Uterus (tissue), 2 donors: ENCODE data around the gene SCP2.

Experiments used
- POLR2A ChIP-seq, 2 donors: fragments of 450-650 bp; IDR thresholded peaks; one replicate each; pipeline ENCODE4 v1.6.1; 2016; ENCODE audit warnings: antibody characterized with exemption in 2 of 2, mild to moderate bottlenecking in 1 of 2, moderate library complexity in 1 of 2
- TF ChIP-seq, protein P1 (sequence below), 4 experiments: fragments of 200-600 bp in 2 of 4; fragments of 450-650 bp in 2 of 4; sonication (generic) in 2 of 4; IDR thresholded peaks; one replicate each; pipeline ENCODE4 v1.5.1; 2016 to 2019; ENCODE audit warnings: antibody characterized with exemption in 4 of 4, mild to moderate bottlenecking in 2 of 4, moderate library complexity in 1 of 4

DNA sequence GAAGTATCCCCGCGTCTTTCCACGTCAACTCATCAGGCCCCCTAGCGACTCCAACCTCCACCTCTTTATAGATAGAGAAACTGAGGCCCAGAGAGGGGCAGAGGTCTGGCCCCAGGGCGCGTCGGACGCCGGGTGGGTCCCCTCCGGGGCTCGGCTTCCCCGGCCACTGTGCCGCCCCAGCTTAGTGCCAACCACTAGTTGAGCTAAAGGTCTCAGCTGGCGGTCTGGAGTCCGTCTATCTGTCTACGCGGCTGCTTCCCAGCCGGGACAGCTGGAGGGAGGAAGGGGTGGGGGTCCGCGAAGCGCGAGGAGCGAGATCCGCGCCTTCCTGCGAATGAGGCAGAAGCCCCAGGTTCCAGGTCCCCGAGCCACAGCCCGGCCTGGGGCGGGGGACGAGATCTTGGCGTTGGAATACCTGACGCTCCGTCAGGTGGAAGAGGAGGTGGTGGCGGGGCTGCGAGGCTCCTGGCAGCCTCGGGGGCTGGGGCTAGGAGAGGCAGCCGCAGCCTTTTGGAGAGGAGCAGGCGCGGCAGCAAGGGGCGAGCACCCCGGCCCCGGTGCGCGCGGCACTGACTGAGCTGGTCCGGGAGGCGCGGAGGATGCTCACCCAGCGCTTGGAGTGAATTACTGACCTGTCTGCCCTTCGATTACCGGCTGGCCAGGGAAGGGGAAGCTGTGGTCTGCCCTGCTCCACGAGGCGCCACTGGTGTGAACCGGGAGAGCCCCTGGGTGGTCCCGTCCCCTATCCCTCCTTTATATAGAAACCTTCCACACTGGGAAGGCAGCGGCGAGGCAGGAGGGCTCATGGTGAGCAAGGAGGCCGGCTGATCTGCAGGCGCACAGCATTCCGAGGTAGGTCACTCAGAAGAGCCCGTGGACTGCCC lies 135.9 kb downstream of the SCP2 start:
- TF ChIP-seq, protein P1, sequence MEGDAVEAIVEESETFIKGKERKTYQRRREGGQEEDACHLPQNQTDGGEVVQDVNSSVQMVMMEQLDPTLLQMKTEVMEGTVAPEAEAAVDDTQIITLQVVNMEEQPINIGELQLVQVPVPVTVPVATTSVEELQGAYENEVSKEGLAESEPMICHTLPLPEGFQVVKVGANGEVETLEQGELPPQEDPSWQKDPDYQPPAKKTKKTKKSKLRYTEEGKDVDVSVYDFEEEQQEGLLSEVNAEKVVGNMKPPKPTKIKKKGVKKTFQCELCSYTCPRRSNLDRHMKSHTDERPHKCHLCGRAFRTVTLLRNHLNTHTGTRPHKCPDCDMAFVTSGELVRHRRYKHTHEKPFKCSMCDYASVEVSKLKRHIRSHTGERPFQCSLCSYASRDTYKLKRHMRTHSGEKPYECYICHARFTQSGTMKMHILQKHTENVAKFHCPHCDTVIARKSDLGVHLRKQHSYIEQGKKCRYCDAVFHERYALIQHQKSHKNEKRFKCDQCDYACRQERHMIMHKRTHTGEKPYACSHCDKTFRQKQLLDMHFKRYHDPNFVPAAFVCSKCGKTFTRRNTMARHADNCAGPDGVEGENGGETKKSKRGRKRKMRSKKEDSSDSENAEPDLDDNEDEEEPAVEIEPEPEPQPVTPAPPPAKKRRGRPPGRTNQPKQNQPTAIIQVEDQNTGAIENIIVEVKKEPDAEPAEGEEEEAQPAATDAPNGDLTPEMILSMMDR (IDR thresholded peaks at IDR 0.05) = no peak
- no peak for TF ChIP-seq POLR2A (IDR thresholded peaks at IDR 0.05)
